Activated CD8-positive, alpha-beta memory T cell treated with anti-CD3 and anti-CD28 coated beads, Interleukin-2, amount 50 U/mL, for 24 hours (primary cell): ENCODE results near the gene TBCB.
"Not testable (repeated sequence)": the region's sequence is repeated elsewhere in the genome, so short reads cannot be mapped to it uniquely, and the experiment has no call there.

Experiments
- DNase-seq: peaks from one replicate; pipeline ENCODE4 v3.0.0-alpha.2; 2020; ENCODE audit errors: extremely low read depth

The TBCB gene

GRCh38 chr19:36134867-36135266 is 19.6 kb downstream of the TBCB start:
- DNase-seq: not testable (repeated sequence)

DNA sequence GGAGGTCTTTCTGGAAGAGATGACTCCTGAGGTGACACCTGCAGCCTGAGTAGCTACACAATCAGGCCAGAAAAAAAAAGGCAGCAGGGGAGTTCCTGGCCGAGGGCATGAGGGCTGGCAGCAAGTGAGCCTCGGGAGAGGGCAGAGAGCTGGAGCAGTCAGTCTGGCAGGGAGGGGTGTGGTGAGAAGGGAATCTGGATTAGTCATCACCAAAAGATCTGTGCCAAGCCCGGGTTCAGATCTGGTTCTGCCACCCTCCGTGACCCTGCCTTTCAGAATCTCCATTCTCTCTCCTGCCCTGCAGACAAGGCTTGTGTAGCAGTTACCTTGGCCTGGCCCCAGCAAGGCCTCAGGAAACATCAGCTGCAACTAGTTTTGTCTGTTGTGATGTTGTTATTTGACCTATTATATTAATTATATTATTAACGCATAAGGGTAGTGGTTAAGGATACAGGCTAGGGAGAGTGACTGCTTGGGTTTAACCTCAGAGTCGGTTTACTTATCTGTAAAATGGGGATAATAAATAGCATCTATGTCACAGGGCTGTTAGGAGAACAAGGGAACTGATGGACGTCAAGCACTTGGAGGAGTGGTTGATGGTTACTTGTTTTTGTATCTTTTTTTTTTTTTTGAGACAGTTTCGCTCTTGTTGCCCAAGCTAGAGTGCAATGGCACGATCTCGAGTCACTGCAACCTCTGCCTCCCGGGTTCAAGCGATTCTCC is 21.9 kb downstream of the TBCB start:
- DNase-seq: no peak

DNA sequence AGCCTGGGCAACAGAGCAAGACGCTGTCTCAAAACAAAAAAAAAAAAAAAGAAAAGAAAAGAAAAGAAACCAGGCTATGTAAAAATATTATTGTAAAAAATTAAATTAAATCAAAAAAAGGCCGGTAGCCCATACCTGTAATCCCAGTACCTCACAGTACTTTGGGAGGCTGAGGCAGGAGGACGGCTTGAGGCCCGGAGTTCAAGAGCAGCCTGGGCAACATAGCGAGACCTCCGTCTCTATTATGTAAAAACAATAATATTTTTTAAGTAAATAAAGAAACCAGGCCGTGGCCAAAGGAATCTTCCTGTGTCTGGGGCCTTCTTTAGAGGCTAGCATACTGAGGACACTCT is 23.8 kb downstream of the TBCB start:
- no peak for DNase-seq

GRCh38 chr19:36139473-36140303 is 24.4 kb downstream of the TBCB start, which contains the start of gene CAPNS1:
CAPNS1 (plus strand) TSS chr19:36140066; CDS start chr19:36141012, 946 bp downstream.
- DNase-seq: peak; percentile 84

GRCh38 chr19:36140304-36141038 is 25.2 kb downstream of the TBCB start:
- DNase-seq: no peak

DNA sequence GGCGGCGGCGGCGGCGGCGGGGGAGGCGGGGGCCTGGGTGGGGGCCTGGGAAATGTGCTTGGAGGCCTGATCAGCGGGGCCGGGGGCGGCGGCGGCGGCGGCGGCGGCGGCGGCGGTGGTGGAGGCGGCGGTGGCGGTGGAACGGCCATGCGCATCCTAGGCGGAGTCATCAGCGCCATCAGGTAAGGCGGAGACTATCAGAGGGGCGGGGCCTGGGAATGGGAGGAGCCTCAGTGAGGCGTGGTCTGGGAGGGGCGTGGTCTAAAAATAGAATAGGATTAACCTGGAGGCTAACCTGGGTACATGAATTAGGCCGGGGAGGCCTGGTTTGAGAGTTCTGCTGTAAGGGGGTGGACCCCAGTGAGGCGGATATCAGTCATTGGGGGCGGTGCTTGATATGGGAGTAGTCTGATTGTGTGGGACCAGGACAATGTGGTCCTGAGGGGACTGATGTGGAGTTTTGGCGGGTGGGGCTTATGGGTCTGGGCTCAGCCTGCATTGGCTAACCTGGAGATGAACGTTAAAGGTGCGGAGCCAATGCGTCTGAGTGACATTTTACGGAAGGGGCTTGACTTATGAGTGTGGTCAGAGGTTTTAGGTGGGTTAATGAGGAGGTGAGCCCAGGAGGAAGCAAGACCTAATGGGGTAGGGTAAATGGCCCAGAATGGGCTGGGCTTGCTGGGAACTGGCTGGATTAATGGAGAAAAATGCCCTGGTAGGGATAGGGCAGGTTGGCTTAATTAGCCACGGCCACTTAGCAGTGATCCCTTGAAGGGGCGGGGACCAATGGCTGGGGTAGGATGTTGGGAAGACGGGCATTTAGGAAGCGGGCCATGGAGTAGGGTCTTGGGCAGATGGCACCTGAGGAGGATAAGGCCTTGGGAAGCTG is 26.0 kb downstream of the TBCB start:
- DNase-seq: peak; percentile 81

DNA sequence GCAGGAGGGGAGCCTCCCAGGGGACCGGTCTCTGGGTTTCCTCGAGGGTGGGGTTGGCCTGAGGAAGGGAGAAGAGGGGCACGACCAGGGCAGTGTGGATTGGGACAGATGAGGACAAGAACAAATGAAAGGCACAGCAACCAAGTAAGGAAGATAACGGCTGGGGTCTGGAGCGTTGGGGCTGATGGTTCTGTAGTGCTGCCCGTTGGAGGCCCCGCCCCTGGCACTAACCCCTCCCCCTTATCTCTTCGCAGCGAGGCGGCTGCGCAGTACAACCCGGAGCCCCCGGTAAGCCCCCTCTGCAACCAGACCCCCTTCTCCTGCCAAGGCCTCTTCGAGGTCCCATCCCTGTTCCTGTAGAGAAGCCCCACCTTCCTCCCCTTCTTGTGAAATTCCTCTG is 26.8 kb downstream of the TBCB start:
- no peak for DNase-seq

DNA sequence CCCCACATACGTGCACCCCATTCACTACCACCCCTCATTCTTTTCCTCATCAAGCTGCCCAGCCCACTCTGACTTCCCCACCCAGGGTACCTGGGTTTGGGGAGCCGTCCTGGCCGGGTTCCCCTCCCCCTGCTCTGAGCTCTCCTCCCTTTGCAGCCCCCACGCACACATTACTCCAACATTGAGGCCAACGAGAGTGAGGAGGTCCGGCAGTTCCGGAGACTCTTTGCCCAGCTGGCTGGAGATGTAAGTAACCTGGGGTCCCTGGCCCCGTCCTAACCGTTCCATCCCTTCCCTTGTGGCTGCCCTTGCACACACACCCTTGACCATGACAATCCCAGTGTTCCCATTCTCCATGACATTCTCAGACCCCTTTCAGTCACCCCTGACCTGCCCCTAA is 27.2 kb downstream of the TBCB start:
- DNase-seq: no peak

DNA sequence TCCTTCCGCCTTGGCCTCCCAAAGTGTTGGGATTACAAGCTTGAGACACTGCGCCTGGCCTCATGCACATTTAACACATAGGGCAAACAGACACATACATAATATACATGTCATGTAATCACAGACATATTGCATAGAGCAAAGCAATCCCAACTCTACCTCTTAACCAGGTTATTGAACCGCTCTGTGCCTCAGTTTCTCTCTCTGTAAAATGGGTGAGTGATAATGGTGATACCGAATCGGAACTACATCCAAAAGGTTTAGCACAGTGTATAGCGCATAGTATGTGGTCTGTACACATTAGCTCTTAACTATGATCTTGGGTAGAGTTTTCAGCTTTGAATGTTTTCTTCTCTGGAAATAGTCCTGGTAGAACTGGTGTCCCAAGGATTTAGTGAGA is 29.4 kb downstream of the TBCB start:
- no peak for DNase-seq

- no peak for DNase-seq
Observed at GRCh38 chr19:36149673-36150406, 34.6 kb downstream of the TBCB start.

DNA sequence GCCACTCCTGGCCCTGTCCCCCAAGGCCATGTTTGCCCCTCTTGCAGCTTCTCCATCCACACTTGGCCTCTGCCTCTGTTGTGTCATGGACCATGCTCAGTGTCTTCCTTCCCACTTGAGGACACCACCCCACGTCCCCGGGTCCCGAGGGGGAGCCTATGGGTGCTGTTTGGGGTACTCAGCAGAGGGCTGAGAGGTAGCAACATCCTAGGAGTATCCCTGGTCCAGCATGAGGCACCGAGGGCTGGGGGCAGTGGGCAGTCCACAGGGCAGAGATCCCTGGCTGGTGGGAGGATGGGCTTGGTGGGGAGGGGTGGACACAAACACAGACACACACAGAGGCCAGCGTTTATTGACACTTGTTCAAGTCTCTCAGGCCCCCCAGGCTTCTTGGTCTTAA is 35.3 kb downstream of the TBCB start:
- DNase-seq: no peak

DNA sequence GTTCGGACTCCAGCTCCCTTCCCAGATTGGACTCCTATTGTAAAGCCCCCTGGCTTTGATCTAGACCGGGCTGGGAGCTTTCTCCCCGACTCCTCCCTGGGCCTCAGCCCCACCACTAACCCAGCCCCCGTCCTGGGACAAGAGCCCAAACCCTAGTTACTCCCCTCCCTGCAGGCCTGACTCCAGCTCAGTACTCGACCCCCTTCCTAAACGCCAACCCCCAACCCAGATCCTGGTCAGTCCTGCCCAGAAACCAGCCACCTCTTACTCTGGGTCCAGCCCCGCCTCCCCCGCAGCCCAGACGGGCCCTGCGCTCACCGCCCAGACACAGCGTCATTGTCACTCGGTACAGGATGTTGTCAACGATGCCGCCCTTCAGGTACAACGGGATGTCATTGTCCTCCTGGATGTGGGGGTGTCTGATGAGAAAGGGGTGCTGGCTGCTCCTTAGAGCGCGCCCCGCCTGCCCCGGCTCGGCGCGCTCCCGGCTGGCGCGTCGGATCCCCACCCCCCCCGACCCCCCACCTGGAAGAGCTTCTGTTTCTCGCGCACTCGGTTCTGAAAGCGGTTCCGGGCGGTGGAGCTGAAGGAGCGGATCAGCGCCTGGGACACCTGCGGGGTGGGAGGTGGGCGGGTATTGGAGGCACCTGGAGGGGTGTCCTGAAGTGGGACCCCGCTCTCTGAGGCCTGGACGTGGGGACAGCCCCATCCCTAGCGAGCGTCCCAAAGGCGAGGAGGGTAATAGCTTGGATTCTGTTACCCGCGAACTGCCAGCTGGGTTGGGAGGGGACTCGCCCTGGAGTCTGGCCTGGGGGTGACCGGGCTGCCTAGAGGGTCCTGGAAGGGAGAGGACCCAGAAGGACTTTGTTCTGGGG is 36.1 kb downstream of the TBCB start:
- DNase-seq: no peak

DNA sequence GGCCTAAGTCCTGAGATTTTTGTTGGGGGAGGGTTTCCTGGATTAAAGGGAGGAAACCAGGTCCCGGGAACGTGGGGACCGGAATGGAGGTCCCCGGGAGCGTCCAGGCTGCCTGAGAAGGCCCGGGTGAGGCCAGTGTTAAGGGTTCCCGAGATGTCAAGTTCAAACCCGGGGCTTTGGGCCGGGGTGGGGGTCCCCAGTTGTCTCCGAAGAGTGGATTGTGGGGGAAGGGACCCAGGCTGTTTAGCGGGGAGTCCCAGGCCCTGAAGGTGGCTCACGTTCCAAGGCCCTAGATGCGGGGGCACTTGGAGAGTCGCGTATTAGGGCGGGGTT is 36.7 kb downstream of the TBCB start:
- DNase-seq: no peak

GRCh38 chr19:36152352-36153091 is 37.3 kb downstream of the TBCB start, which contains the start of gene COX7A1:
COX7A1 (minus strand) TSS chr19:36152447; CDS start chr19:36152407, 40 bp downstream.
- no peak for DNase-seq

DNA sequence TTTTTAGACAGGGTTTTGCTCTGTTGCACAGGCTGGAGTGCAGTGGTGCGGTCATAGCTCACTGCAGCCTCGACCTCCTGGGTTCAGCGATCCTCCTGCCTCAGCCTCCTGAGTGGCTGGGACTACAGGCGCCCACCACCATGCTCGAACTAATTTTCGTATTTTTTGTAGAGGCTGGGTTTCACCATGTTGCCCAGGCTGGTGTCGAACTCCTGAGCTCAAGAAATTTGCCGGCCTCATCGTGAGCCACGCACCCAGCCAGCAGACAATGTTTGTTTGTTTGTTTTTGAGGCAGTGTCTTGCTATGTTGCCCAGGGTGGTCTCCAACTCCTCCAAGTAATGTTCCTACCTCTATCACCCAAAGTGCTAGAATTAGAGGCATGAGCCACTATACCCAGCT is 37.9 kb downstream of the TBCB start:
- DNase-seq: no peak

DNA sequence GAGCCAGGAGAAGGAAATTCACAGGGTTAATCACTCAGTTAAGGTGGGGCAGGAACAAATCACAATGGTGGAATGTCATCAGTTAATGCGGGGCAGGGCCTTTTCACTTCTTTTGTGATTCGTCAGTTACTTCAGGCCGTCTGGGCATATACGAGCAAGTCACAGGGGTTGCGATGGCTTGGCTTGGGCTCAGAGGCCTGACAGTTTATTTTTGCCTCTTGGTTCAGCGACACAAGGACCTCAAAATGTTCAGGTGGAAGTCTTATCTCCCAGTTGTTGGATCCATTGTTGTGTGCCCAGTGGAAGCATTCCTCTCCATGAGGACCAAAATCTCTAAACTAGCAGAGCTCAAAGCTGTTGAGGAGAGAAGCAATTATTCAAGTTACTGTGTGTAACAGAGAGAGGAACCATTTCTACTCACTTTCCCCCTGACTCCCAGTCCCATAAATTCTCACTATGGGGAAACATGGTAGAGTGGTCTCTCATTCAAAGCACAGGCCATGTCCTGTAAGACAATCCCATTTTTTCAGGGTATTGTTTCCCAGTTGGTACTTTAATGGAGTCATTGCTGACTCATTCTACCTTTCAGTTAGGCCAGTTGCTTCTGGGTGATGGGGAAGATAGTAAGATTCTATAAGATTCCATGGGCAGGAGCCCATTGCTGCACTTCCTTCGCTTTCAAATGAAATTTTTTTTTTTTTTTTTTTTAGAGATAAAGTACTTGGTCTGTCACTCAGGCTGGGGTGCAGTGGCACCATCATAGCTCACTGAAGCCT is 45.7 kb downstream of the TBCB start:
- no peak for DNase-seq

DNA sequence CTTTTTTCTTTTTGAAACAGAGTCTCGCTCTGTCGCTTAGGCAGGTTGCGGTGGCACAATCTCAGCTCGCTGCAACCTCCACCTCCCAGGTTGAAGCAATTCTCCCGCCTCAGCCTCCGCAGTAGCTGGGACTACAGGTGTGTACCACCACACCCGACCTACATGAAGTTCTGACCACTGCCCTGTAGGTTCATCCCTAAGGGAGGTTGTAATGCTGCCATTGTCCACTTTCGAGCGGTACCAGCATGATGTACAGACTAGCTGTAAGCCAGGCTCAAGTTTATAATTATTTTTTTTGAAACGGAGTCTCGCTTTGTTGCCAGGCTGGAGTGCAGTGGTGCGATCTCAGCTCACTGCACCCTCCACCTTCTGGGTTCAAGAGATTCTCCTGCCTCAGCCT is 48.5 kb downstream of the TBCB start:
- no peak for DNase-seq

DNA sequence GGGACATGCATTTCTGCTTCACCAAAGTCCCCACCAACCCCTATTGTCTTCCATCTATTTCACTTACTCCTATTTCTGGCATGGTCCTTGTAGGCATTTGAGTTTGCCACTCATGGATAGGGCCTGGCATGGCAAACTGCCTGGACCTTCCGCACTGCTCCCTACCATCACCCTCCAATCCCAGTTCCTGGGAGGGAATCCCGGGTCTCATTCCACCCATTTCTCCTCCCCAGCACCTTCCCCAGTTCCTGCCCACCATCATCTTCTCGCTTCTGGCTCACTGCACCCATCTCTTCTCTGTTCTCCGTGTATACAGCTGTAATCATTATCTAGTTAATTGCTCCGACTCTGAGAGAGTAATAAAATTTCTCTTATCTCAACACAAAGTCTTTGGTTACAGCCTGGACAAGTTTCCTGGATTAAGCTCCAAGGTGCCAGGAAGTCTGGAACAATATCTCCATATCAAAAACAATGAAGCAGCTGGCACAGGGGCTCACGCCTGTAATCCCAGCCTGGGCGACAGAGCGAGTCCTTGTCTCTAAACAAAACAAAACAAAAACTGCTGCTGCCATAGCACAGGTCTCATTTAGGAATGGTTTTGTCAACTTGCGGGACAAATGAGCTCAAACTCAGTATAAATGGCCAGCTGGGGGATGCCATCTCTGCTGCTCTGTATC is 54.0 kb downstream of the TBCB start:
- DNase-seq: no peak
